Measurements from ENCODE around the gene DENND1B.

- TF ChIP-seq BCL11A (tag by site-specific recombination; IDR thresholded peaks at IDR 0.05; ENCODE audit: low read depth) = no peak
- no peak for TF ChIP-seq CTCF (tag by site-specific recombination; IDR thresholded peaks at IDR 0.05)
- TF ChIP-seq ZNF202 (tag by site-specific recombination; IDR thresholded peaks at IDR 0.05; ENCODE audit: borderline replicate concordance) = no peak
- TF ChIP-seq PRDM10 (tag by site-specific recombination; IDR thresholded peaks at IDR 0.05) = no peak
- no peak for TF ChIP-seq ZXDB (tag by site-specific recombination; IDR thresholded peaks at IDR 0.05)
- TF ChIP-seq ZNF660 (tag by site-specific recombination; IDR thresholded peaks at IDR 0.05) = no peak
- no peak for TF ChIP-seq ZNF624 (tag by site-specific recombination; IDR thresholded peaks at IDR 0.05)
Observed at GRCh38 chr1:197686702-197687355, 88.5 kb downstream of the DENND1B start.
